K562 (cell line): Measurements from ENCODE around the gene GPC2. TPM values are rescaled to one million over a fixed set of nuclear protein-coding genes. Genes with fewer than 3 reads are reported as not detected.

Experiments used
- ATAC-seq: fragments of 200-7000 bp; cut with Tn5 transposase; 3 replicates; pipeline ENCODE4 v1.9.1; 2020; ENCODE audit warnings: moderate library complexity
- BruUV-seq: library from RNA; stranded (reverse); fragments of 400-500 nt; replicated peaks from 2 replicates; lab custom pipeline; 2021; lab: Mats Ljungman, UMichigan
- CTCF ChIA-PET: fragments of 300-600 bp; formaldehyde crosslinking; extraction: SDS; loops from one replicate; lab custom pipeline; 2021; ENCODE audit warnings: low intra/inter-chr PET ratio; lab: Yijun Ruan, JAX
- POLR2A ChIA-PET: fragments of 300-600, 350-650 bp; sonication (Branson Sonifier 250); formaldehyde crosslinking; extraction: SDS; loops from one replicate; lab custom pipeline; 2021; ENCODE audit warnings: antibody characterized with exemption, inconsistent platforms; lab: Yijun Ruan, JAX
- DNase-seq, 4 experiments: peaks; one replicate each; pipeline versions ENCODE4 v3.0.0 to v3.0.0-alpha.2; 2011 to 2018; ENCODE audit warnings: low spot score in 3 of 4, mixed read lengths in 3 of 4; ENCODE audit errors: extremely low read depth in 1 of 4
- FAIRE-seq: peaks from 2 replicates; lab custom pipeline; 2011; peaks lifted over from hg19 to GRCh38; lab: Jason Lieb, UNC
- H2AFZ ChIP-seq: 2 replicates; pipeline ENCODE4 v1.6.0; 2011; ENCODE audit warnings: low read depth, low read length, control low read depth, inconsistent platforms
- H3K27ac ChIP-seq: fragments of 200-600 bp; 3 replicates; pipeline ENCODE4 v1.8.0; 2011; ENCODE audit warnings: low read depth, mild to moderate bottlenecking, control low read depth, inconsistent platforms, low read length, moderate library complexity, mixed read lengths; ENCODE audit errors: extremely low read depth
- H3K27me3 ChIP-seq, 2 experiments: fragments of 300-600 bp in 1 of 2; 2 replicates in 1 of 2; 3 replicates in 1 of 2; pipeline versions ENCODE4 v1.6.0 to v1.8.0; 2011; ENCODE audit warnings: inconsistent platforms in 2 of 2, low read length in 2 of 2, mild to moderate bottlenecking in 1 of 2, mixed read lengths in 1 of 2, moderate library complexity in 1 of 2; ENCODE audit not compliant: control insufficient read depth in 2 of 2, insufficient read depth in 2 of 2
- H3K36me3 ChIP-seq: fragments of 300-600 bp; 3 replicates; pipeline ENCODE4 v1.8.0; 2011; ENCODE audit warnings: mild to moderate bottlenecking, low read length, inconsistent platforms; ENCODE audit not compliant: control insufficient read depth, insufficient read depth
- H3K4me1 ChIP-seq, 2 experiments: fragments of 200-600 bp in 1 of 2; replicated peaks in 1 of 2; 2 replicates in 1 of 2; 3 replicates in 1 of 2; pipeline versions ENCODE4 v1.5.1 to v1.8.0; 2011; ENCODE audit warnings: inconsistent platforms in 2 of 2, low read length in 2 of 2, mild to moderate bottlenecking in 1 of 2, mixed read lengths in 1 of 2, moderate library complexity in 1 of 2; ENCODE audit not compliant: control insufficient read depth in 2 of 2, insufficient read depth in 2 of 2
- H3K4me2 ChIP-seq: 2 replicates; pipeline ENCODE4 v1.6.1; 2011; ENCODE audit warnings: low read length, control low read depth, inconsistent platforms, mixed read lengths; ENCODE audit not compliant: insufficient read depth
- H3K4me3 ChIP-seq: fragments of 200-600 bp; sonication (generic), shearing (Covaris generic); 2 replicates; pipeline ENCODE4 v1.5.1; 2016; ENCODE audit warnings: control low read depth, inconsistent platforms
- H3K79me2 ChIP-seq: fragments of 200-600 bp; 3 replicates; pipeline ENCODE4 v1.8.0; 2011; ENCODE audit warnings: low read length, inconsistent platforms; ENCODE audit not compliant: control insufficient read depth, insufficient read depth
- H3K9ac ChIP-seq, 2 experiments: 2 replicates each; pipeline versions ENCODE4 v1.6.0 to v1.6.1; 2011; ENCODE audit warnings: low read depth in 2 of 2, low read length in 2 of 2, control low read depth in 1 of 2, inconsistent platforms in 1 of 2, mild to moderate bottlenecking in 1 of 2, mixed read lengths in 1 of 2; ENCODE audit not compliant: insufficient read depth in 1 of 2
- H3K9me1 ChIP-seq: one replicate; pipeline ENCODE4 v1.6.0; 2011; ENCODE audit warnings: inconsistent platforms, mild to moderate bottlenecking, low read length, moderate library complexity; ENCODE audit not compliant: control insufficient read depth, insufficient read depth
- H3K9me3 ChIP-seq: replicated peaks from 2 replicates; pipeline ENCODE4 v1.5.1; 2011; ENCODE audit warnings: low read depth, low read length, inconsistent platforms; ENCODE audit not compliant: control insufficient read depth, insufficient read depth
- H4K20me1 ChIP-seq: replicated peaks from 2 replicates; pipeline ENCODE4 v1.6.1; 2011; ENCODE audit warnings: low read length, inconsistent platforms, mixed read lengths; ENCODE audit not compliant: control insufficient read depth, insufficient read depth
- POLR2G ChIP-seq: fragments of 200-400 bp; formaldehyde crosslinking; IDR thresholded peaks from 2 replicates; pipeline ENCODE4 v1.6.1; 2017; ENCODE audit warnings: low read depth, mild to moderate bottlenecking, antibody characterized with exemption, low read length, moderate library complexity
- PRDM10 ChIP-seq: fragments of 450-650 bp; IDR thresholded peaks from 2 replicates; pipeline ENCODE4 v1.6.1; 2018; ENCODE audit not compliant: partially characterized antibody
- RBM22 ChIP-seq: fragments of 200-400 bp; formaldehyde crosslinking; IDR thresholded peaks from 2 replicates; pipeline ENCODE4 v1.6.1; 2018; ENCODE audit warnings: low read length, low read depth; ENCODE audit not compliant: poor library complexity, severe bottlenecking
- WGBS: fragments of 100-300 bp; shearing (Covaris generic); methylation state at CpG from one replicate; pipeline ENCODE4 v1.1.6; 2016; ENCODE audit warnings: low coverage, mixed read lengths; ENCODE audit not compliant: insufficient coverage; ENCODE audit errors: missing lambda C conversion rate; 5-methylcytosine and 5-hydroxymethylcytosine counted together
- in situ Hi-C: fragments of 300-500 bp; cut with MboI; formaldehyde crosslinking; loops from 4 replicates; pipeline ENCODE4 v1.15.0; 2018; ENCODE audit warnings: inconsistent platforms, mixed read lengths
- intact Hi-C: fragments of 100-400 bp; cut with micrococcal nuclease; formaldehyde crosslinking; loops from 2 replicates; pipeline ENCODE4 v1.14.2; 2022
- polyA plus RNA-seq, 8 experiments: library from polyadenylated mRNA; depleted of rRNA in 4 of 8; stranded (reverse) in 5 of 8; unstranded in 3 of 8; fragments of >200 nt; fragmentation: Nextera tagmentation in 2 of 8; fragmentation: Illumina TruSeq in 1 of 8; extraction: Ambion mirVana in 2 of 8; extraction: Trizol in 1 of 8; gene quantifications; 2 replicates each; pipeline versions ENCODE4 v1.2.1 to v1.2.3, GENCODE V29; 2011 to 2014; ENCODE audit warnings: inconsistent platforms in 1 of 8, missing spikeins in 1 of 8
- total RNA-seq, 7 experiments: library from RNA; depleted of rRNA in 6 of 7; stranded (reverse); fragments of >200 nt in 6 of 7; fragmentation: Illumina TruSeq in 2 of 7; extraction: Trizol in 2 of 7; gene quantifications; 2 replicates each; pipeline versions ENCODE4 v1.2.1 to v1.2.3, GENCODE V29; 2011 to 2021; ENCODE audit warnings: low replicate concordance in 1 of 7

GPC2 gene
- total and polyA plus RNA-seq, 9 of the 15 experiments (the other 6 are each of a cell fraction or from before 2014, with no cell fraction given), result 0.06 to 7.7 (median 1.4) TPM; not detected in 1

GRCh38 chr7:100220586-100221230, 43.5 kb upstream of the GPC2 start:
- Histone ChIP-seq H3K36me3 (no peaks in the 10 kb centered on the region), H3K9me3 (no peaks in the 10 kb centered on the region), H3K4me3 (no peak overlapping the region), H3K9me1 (no peaks in the 10 kb centered on the region), H2AFZ (no peak overlapping the region), H3K79me2 (no peaks in the 10 kb centered on the region), H3K9ac (peak overlapping the region in 1 of 2 experiments; percentile 36; a peak in 1 of 4 replicates), H3K27me3 (no peaks in the 10 kb centered on the region), H3K4me2 (no peak overlapping the region), H4K20me1 (no peaks in the 10 kb centered on the region)
- FAIRE-seq, result no peak
- BruUV-seq, result no TSS peak
- intact Hi-C loops, result no loop called here
- WGBS, result 41% methylated on average over 21 of the region's 22 CpGs
- no peak for ATAC-seq
- CTCF ChIA-PET, result no interaction called here
- TF ChIP-seq PRDM10, result no peak
- peak; percentile 19 for TF ChIP-seq RBM22
- peak; percentile 48; the same call in 1 of the 2 replicates for TF ChIP-seq POLR2G
- TF ChIP-seq, all 486 proteins: peak for 2
- Histone ChIP-seq H3K4me1 (peaks cover 4 to 17% of the 10 kb centered on the region in 2 experiments; a peak in 4 of 5 replicates), H3K27ac (no peak overlapping the region)
- POLR2A ChIA-PET, result no interaction called here
- in situ Hi-C loops, result no loop called here
- no peak for DNase-seq
